ENCODE results near the gene ZRANB3.
"Not testable (repeated sequence)": the region's sequence is repeated elsewhere in the genome, so short reads cannot be mapped to it uniquely, and the experiment has no call there.

ZRANB3 gene

DNA sequence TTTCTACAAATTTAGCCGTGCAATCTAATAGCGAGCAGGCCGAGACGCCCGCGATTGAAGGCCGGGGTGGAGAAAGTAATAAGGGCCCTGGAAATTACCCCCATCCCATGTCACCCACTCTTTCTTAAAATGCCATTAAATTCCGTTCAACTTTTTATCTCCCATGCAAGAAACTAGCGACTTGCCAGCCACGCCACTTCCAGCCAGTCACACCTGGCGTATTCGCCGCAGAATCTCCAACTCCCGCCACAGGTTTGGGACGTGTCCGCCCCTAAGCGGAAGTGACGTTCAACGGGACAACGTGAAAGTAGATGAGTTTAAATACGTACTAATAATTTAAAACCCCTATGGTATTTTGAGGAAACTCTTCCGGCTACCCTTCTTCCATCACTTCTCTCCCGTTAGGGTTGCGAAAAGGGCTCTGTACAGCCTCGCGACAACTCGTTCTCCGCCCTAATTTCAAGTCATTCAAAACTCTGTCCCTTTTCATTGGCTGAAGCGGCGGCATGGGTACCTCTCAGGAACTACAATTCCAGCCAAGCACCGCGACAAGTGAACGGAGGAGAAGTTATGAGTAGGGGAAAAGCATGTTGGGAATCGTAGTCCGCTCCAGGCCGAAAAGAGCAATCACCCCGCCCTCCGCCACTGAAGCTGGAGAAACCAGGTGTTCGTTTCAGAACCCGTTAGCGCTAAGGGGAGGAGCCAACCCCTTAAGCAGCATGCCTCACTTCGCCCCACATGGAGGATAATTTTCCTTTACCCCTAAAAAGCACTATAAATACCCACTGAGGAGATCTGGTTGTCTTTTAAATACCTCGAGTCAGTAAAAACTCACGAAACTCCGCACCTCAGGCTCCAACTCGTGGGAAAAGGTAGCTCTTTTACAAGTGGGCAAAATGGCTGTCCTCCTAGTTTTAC, at the start of gene ZRANB3:
Gene ZRANB3 (minus strand): TSS at position 906 of the 918 bp plus-strand sequence.
- in situ Hi-C loops (cut with MboI; ENCODE audit: low sequenced_read_pairs), result no loop called here

DNA sequence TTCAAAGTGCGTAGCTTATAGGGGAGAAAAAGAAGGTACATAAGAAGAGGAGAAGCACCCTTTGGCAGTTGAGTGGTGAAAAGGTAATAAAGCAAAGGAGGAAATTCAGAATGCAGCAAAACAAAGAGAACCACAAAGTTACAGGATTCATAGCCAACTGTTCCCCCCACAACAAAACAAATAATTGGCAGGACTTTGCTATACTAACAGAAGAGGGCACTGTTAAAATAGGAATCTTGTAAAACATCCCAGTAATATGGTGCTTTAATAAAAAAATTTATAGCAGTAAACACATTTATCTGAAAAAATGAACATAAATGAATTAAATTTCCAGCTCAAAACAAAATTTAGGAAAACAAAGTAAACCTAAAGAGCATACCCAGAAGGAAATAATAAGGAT, 42.6 kb upstream of the ZRANB3 start:
- in situ Hi-C loops (cut with MboI; ENCODE audit: low sequenced_read_pairs), result no loop called here

DNA sequence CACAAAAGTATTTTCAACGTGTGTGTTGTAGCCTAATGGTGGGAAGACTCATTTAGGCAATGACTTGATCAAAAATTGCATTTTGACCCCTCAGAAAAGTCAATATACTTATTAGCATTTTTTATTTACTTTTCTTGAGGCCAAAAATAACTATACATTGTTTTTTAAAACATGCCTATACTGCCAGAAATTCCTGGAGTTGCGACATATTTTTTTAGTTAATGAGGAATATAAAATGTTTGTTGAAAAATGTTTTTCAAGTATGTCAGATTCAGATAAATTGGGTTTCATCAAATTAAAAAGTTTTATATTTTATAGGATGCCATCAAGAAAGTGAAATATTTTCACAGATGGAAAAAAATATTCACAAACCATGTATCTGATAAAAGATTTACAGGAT, 39.9 kb upstream of the ZRANB3 start:
- in situ Hi-C loops (cut with MboI; ENCODE audit: low sequenced_read_pairs), result no loop called here

DNA sequence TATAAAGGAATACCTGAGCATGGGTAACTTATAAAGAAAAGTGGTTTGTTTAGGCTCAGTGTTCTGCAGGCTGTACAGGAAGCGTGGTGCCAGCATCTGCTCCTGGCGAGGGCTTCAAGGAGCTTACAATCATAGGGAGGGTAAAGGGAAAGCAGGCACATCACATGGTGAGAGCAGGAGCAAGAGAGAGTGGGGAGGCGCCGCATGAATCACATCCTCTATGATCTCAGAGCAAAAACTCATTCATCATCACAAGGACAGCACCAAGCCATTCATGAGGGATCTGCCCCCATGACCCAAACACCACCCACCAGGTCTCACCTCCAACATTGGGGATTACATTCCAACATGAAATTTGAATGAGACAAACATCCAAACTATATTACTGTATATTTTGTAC, 32.8 kb upstream of the ZRANB3 start:
- in situ Hi-C loops (cut with MboI; ENCODE audit: low sequenced_read_pairs), result no loop called here

DNA sequence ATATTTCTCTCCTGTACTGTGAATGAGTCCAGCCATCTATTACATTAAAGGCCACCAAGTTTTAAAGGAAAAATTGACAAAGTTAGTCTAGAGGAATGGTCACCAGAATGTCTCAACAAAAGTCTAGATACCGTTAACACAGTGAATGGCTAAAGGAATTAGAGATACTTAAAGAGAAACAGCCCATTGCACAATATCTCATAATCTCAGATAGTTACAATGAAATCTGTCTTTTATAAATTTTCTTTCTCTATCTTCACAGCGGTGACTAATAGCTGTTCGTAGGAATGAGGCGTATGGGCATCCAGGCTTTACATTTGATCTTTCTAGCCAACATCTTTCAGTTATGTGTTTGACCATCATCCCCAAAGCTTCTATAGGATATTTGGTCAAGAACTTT, 30.9 kb upstream of the ZRANB3 start:
- in situ Hi-C loops (cut with MboI; ENCODE audit: low sequenced_read_pairs), result no loop called here

DNA sequence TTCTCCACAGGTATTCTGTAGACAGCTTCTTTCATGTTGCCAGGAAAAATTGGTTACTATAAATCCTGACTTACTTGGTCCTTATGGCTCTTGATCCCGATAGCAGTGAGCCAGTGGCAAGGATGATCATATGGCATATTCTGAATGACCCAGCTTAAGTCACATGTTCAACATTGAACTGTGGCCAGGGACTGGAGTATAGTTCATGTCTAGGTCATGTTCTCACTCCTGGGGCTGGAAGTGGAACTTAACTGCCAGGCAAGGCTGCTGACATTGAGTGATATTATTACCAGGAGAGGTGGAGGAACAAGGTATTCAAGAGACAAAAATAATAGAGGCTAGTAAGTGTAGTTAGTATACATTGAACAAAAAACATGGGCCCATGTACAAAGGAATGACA, 26.5 kb upstream of the ZRANB3 start:
- in situ Hi-C loops (cut with MboI; ENCODE audit: low sequenced_read_pairs), result no loop called here

DNA sequence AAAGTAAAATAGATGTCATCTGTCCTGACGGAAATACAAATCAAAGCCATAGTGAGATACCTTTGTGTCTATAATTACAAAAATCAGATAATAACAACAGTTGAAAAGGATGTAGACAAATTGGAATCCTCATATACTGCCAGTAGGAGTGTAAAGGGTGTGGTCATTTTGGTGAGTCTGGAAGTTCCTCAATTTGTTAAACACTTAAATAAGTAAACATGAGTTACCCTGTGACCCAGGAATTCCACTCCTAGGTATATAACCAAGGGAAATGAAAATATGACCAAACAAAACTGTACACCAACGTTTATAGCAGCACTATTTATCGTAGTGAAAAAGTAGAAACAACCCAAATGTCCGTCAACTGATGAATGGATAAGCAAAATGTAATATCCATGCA, 24.3 kb upstream of the ZRANB3 start:
- in situ Hi-C loops (cut with MboI; ENCODE audit: low sequenced_read_pairs), result no loop called here

DNA sequence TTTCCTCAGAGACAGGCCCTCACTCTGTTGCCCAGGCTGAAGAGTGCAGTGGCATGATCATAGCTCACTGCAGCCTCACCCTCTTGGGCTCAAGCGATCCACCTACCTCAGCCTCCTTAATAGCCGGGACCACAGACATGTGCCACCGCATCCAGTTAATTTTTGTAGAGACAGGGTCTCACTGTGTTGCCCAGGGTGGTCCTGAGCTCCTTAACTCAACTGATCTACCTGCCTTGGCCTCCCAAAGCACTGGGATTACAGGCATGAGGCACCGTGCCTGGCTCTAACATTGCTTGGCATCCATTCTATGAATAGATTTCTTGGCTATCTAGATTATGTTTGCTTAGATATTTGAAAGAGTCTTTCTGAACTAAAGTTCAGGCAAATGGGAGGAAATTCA, 21.9 kb upstream of the ZRANB3 start:
- in situ Hi-C loops (cut with MboI; ENCODE audit: low sequenced_read_pairs), result no loop called here

DNA sequence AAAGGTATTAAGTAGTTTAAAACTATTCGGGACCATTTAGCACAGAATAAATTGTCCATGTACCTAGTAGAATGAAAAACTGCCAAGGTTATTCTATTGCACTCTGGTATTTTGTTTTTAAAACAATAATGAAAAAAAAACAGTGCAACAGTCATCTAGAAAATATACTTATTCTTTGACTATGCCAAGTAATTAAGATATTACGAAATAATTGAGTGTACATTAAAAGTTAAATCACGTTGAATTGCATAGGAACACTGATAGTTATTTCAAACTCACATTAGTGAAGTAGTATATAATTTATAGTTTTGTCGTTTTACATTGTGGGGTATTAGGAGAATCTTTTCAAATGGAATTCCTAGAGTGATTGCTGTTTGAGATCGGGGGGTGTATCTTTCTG, 20.3 kb upstream of the ZRANB3 start:
- in situ Hi-C loops (cut with MboI; ENCODE audit: low sequenced_read_pairs), result no loop called here

DNA sequence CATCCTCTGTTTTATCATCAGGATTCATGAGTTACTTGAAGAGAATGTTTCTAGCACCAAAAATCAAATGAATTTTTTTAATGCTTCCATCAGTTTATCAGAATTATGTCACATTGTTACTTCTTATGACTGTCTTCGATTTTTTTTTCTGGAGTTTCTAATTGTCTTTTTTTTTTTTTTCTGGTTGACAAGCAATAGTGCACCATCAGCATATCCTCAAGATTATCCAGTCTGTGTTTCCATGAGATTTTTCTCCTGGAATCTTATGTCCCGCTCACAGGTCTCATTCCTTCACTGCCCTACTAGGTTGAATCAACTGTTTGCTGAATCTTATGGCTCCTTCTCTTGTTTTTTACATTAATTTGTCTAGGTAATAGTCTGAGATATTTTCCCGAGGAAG, 16.3 kb upstream of the ZRANB3 start:
- in situ Hi-C loops (cut with MboI; ENCODE audit: low sequenced_read_pairs), result no loop called here

DNA sequence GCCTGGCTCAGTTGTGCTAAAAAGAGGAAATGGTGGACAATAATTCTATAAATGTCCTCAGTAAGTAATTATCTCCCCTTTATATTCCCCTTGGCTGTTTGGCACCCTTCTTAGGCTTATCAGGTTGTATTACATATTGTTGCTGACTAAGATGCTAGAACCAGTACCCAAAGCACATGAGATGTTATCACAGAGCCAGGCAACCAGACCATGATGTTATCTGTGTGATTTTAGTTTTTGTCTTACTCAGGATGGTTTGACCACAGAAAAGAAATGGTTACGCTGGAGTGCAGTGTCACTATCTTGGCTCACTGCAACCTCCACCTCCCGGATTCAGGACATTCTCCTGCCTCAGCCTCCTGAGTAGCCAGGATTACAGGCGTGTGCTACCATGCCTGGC, 15.4 kb upstream of the ZRANB3 start:
- in situ Hi-C loops (cut with MboI; ENCODE audit: low sequenced_read_pairs), result no loop called here

DNA sequence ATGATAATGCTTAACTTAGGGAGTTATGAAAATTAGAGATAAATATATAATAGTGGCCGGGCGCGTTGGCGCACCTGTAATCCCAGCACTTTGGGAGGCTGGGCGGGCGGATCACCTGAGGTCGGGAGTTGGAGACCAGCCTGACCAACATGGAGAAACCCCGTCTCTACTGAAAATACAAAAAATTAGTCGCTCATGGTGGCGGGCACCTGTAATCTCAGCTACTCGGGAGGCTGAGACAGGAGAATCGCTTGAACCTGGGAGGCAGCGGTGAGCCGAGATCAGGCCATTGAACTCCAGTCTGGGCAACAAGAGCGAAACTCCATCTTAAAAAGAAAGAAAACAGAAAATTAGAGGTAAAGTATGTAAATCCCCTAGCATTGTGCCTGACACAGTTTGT, 2.5 kb upstream of the ZRANB3 start:
- in situ Hi-C loops (cut with MboI; ENCODE audit: low sequenced_read_pairs), result not testable (repeated sequence)

DNA sequence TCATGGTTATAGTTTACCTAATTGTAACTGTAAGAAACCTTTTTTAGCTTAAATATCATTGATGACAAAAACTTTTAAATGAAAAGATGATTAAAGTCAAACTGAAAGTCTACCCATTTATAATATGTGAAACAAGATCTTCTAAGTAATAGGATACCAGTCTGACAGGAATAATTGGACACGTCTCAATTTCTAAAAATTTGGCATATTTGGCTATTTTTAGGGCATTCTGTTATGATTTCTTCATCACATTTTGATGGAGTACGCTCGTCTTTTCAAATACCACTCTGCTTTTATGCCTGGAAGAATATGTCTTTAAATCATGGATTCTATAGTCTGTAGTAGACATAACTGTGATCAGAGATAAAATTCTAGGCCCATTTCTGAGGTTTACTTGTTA, 1.6 kb upstream of the ZRANB3 start:
- in situ Hi-C loops (cut with MboI; ENCODE audit: low sequenced_read_pairs), result no loop called here

DNA sequence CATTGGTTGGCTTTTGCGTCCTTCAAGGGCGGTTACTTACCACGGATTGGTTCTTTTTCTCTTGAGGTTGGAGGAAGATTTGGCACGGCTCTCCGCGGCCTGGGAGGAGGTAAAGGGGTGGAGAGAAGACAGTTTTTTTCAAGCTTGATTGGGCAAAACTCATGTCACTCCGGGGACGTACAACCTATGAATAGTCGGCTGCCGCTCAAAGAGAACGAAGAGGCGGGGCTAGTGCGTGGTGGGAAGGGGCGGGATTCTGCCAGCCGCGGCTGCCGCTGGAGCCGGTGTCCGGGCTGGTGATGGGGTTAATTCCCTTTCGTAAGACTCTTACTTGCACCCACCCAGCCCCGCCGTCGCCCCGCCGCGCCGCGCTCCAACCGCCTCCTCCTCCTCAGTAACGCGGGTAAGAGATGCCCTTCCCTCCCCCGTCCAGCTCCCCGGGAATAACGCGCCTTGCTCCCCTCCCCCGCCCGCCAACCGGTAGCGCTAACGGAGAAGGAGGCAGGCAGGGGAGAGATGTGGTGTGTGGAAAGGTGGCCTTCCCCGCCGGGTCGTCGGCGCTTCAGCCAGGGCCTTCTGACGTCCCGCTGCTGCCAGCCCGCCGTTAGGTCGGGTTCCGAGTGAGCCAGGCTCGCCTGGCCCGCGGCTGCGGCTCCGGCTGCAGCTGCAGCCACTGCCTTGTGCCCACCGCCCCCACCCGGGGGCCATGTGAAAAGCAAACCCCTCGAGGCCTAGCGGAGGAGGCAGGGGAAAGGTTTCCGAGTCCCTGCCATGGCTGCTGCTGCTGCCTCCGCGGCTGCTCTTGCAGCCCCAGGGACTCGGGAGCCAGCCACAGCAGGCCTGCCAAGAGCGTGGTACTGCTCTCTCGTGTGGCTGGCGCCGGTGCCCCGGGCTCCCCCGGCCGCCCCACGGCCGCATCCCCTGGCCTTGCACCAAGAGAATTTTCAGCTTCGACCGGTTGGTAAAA, 496 bp upstream of the ZRANB3 start, which contains the start of gene R3HDM1:
Gene R3HDM1 (plus strand): TSS at position 254 of the 967 bp plus-strand sequence. CDS start 73,362 bp downstream, outside the sequence.
- in situ Hi-C loops (cut with MboI; ENCODE audit: low sequenced_read_pairs), result no loop called here

DNA sequence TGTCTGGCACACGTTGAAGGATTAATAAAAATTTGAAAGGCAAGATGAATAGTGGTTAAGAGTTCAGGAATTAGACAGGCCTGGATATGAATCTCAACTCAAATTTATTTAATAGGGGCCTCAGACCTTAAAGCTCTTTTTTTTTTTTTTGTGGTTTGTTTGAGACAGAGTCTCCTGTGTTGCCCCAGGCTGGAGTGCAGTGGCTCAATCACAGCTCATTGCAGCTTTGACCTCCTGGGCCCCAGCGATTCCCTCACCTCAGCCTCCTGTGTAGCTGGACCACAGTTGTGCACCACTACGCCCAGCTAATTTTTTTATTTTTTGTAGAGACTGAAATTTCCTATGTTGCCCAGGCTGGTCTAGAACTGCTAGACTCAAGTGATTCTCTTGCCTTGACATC, 3.0 kb downstream of the ZRANB3 start:
- in situ Hi-C loops (cut with MboI; ENCODE audit: low sequenced_read_pairs), result no loop called here

DNA sequence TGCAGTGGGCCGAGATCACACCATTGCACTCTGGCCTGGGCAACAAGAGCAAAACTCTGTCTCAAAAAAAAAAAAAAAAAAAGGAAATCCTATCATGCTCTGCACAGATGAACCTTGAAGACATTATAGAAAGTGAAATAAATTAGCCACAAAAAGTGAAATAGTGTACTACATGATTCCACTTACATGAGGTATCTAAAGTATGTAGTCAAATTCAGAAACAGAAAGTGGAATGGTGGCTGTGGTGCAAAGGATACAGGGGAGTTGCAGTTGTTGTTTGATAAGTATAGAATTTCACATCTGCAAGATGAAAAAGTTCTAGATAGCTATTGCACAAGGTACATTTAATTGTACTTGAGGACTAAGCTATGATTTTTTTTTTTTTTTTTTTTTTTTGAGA, 5.2 kb downstream of the ZRANB3 start:
- in situ Hi-C loops (cut with MboI; ENCODE audit: low sequenced_read_pairs), result no loop called here

DNA sequence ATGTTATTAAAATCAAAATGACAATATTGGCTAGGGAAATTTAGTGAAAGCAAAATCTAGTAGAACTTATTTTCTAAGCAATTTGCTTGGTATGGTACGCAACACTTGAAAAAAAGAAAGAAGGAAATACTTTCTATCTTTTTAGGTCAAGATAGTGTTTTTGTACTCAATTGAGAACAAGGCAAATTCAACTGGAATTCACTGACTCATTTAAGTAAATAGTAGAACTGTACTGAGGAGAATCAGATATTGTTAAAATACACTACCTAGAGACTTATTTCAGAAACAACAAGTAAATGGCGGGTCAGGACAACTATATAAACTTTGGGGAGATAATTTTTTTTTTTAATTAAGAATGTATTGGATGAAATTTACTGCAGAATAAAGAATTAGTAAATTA, 18.9 kb downstream of the ZRANB3 start:
- in situ Hi-C loops (cut with MboI; ENCODE audit: low sequenced_read_pairs), result no loop called here

DNA sequence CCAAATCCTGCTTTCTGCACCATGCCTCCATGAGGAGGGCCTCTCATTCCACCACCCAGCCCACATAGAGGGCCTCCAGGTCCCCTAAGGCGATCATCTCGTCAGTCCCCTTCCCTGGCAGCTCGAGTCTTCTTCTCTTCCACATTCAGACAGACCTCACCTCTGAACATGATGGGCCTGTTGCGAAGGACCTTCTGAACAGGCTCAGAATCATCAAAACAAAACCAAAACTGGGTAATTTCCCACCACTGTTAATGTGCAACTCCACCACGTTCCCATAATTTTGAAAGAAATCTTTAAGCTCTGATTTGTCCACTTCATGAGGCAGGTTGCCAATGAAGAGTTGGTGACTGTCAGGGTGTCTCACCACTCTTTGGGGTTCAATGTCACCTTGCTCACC, 20.4 kb downstream of the ZRANB3 start:
- in situ Hi-C loops (cut with MboI; ENCODE audit: low sequenced_read_pairs), result no loop called here

DNA sequence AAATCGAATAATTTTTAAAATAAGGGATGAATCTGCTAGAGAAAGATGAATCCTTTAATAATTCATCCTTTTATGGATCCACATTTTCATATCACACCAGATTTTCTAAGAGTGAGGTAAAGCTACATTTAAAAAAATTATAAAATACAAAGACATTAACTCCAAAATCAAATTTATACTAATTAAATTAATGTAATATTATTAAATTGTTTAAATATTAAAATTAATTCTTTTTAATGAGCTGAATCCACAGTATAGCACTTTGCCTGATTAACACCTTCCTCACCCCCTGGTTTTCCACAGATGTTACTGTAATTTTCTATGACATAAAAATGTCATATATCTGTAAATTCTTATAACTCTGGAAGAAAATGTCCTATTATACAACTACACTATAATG, 26.2 kb downstream of the ZRANB3 start:
- in situ Hi-C loops (cut with MboI; ENCODE audit: low sequenced_read_pairs), result no loop called here

DNA sequence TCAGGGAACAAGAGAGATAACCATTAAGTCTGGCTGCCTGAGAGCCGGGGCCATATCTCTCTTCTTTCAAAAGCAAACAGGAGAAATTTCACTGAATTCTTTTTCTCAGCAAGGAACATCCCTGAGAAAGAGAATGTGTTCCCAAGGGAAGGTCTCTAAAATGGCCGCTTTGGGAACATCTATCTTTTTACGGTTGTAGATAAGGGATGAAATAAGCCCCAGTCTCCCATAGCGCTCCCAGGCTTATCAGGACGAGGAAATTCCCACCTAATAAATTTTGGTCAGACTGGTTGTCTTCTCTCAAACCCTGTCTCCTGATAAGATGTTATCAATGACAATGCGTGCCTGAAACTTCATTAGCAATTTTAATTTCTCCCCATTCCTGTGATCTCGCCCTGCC, 32.4 kb downstream of the ZRANB3 start:
- in situ Hi-C loops (cut with MboI; ENCODE audit: low sequenced_read_pairs), result not testable (repeated sequence)

DNA sequence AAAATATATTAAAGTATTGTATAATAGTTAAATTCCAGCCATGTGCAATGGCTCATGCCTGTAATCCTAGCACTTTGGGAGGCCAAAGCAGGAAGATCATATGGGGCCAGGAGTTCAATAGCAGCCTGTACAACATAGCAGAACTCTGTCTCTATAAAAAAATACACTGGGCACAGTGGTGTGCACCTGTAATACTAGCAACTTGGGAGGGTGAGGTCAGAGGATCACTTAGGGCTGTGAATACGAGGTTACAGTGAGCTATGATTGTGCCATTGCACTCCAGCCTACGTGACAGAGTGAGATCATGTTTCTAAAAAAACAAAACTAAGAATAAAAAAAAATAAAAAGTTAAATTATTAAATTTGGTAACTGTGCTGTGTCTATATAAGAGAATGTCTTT, 36.1 kb downstream of the ZRANB3 start:
- in situ Hi-C loops (cut with MboI; ENCODE audit: low sequenced_read_pairs), result no loop called here

DNA sequence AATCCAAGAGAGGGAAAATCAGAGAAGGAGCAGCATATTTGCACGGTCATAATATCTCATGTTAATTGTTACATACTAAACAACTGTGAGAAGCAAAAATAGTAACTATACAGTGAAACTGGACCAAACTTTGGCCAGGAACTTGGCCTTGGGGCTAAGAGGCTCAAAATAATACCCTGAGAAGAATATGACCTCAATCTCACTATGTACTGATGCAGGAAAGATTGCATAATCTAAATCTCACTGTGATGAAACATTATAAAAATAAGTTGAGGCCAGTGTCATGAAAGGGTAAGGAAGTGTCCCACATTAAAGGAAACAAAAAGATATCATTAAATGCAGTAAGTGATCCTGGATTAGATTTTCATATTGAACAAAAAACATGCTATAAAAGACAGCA, 36.5 kb downstream of the ZRANB3 start:
- in situ Hi-C loops (cut with MboI; ENCODE audit: low sequenced_read_pairs), result no loop called here

Data from HL-60/S4 treated with retinoic acid at 250 ng/mL for 4 days and 3 days (cell line).